Colonic mucosa (tissue), 4 donors: ENCODE results near the gene TM9SF2. TPM values are rescaled to one million over a fixed set of nuclear protein-coding genes. Genes with fewer than 3 reads are reported as not detected.

Experiments used
- DNase-seq: peaks from one replicate; pipeline ENCODE4 v3.0.0-alpha.2; 2020
- H3K27ac ChIP-seq: fragments of 200-600 bp; one replicate; pipeline ENCODE4 v1.8.0; 2021
- H3K27me3 ChIP-seq: fragments of 200-600 bp; one replicate; pipeline ENCODE4 v1.8.0; 2021
- H3K36me3 ChIP-seq: fragments of 200-600 bp; one replicate; pipeline ENCODE4 v1.8.0; 2021
- H3K4me1 ChIP-seq: fragments of 200-600 bp; one replicate; pipeline ENCODE4 v1.8.0; 2021; ENCODE audit warnings: mild to moderate bottlenecking
- H3K4me3 ChIP-seq: fragments of 200-600 bp; one replicate; pipeline ENCODE4 v1.8.0; 2021
- H3K9ac ChIP-seq, 2 donors: one replicate each; pipeline ENCODE4 v1.7.0; 2013; ENCODE audit warnings: control low read depth in 2 of 2, low read depth in 2 of 2, low read length in 2 of 2
- H3K9me3 ChIP-seq: fragments of 200-600 bp; one replicate; pipeline ENCODE4 v1.8.0; 2021
- CTCF ChIP-seq: fragments of 200-600 bp; IDR thresholded peaks from one replicate; pipeline ENCODE4 v1.8.0; 2022; ENCODE audit warnings: antibody characterized with exemption, mild to moderate bottlenecking
- intact Hi-C: fragments of 100-400 bp; cut with DNase I; formaldehyde crosslinking; loops from one replicate; pipeline ENCODE4 v1.14.1; 2022
- total RNA-seq, 2 donors: library from RNA; stranded (reverse); fragmentation: NEBNext Ultra II Directional in 1 of 2; extraction: Animal tissue kit (Norgen Biotek cat#: 25700) in 1 of 2; gene quantifications; one replicate each; pipeline ENCODE4 v1.2.1, GENCODE V29; 2021
- donor health status: healthy.
- donor health status: DM: no; HTN: no; CAD: no.
- donor health status: DM: no; HTN: no; CAD: no.

TM9SF2 gene
- total RNA-seq, 2 donors from 2014 or later: 205 to 220 TPM

DNA sequence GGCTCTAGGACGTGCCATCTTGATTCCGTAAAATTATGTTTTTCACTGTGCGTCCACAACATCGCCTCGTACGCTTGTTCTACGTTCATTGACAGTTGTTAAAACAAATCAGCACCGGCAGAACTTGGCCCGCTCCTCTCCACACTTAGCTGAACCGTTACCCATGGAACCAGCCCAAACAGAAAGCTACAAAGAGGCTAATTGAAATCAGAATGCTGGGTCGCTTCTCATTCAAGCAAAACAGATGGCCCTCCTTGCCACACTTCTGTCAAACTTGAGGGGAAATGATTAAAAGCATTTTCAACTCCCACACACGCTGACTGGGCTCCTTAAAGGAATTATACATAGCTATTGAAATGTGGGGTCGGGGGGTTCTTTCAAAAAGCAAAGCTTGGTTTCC, 71.6 kb downstream of the TM9SF2 start:
- Histone ChIP-seq H3K9ac (no peak overlapping the region), H3K4me1 (no peaks in the 10 kb centered on the region), H3K4me3 (no peak overlapping the region), H3K36me3 (no peaks in the 10 kb centered on the region), H3K9me3 (no peaks in the 10 kb centered on the region), H3K27ac (no peak overlapping the region), H3K27me3 (no peaks in the 10 kb centered on the region)
- DNase-seq: no peak
- intact Hi-C loops: no loop called here
- TF ChIP-seq CTCF: no peak

DNA sequence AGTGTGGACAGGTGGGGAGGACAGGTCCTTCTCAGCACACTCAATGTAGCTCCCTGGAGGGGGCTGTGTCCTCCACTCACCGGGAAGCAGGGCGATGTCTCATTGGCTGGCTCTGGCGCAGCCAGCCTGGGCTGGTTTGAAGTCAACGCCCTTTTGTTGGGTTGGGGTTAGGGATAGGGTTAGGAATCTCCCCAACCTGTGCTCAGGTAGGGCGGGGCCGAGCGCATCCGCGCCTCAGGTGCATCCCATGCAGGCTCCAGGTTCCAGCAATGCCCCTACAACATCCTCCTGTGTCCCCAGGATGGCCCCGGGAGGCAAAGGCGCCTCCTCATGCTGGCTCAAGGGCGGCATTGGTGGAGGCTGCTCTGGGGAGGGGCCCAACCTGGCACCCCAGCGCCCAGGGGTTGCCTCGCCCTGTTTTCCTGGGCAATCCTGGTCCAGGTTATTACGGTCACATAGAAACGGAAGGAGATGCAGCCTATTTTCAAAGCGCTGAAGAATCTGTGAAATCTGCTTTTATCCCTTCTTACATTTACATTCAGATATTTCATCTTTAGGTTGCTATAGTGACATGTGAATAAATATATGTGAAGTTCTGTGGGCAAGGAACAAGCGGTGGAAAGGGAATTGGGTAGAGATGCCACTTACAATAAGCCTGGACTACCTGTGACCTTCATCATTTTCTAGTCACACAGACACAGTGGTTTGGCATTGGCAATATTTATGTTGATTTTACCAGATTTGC, 74.3 kb downstream of the TM9SF2 start:
- Histone ChIP-seq H3K27ac (no peak overlapping the region), H3K4me1 (no peaks in the 10 kb centered on the region), H3K4me3 (no peak overlapping the region), H3K9me3 (no peaks in the 10 kb centered on the region), H3K27me3 (no peaks in the 10 kb centered on the region), H3K36me3 (no peaks in the 10 kb centered on the region), H3K9ac (no peak overlapping the region)
- TF ChIP-seq CTCF: no peak
- DNase-seq: no peak
- intact Hi-C loops: no loop called here

DNA sequence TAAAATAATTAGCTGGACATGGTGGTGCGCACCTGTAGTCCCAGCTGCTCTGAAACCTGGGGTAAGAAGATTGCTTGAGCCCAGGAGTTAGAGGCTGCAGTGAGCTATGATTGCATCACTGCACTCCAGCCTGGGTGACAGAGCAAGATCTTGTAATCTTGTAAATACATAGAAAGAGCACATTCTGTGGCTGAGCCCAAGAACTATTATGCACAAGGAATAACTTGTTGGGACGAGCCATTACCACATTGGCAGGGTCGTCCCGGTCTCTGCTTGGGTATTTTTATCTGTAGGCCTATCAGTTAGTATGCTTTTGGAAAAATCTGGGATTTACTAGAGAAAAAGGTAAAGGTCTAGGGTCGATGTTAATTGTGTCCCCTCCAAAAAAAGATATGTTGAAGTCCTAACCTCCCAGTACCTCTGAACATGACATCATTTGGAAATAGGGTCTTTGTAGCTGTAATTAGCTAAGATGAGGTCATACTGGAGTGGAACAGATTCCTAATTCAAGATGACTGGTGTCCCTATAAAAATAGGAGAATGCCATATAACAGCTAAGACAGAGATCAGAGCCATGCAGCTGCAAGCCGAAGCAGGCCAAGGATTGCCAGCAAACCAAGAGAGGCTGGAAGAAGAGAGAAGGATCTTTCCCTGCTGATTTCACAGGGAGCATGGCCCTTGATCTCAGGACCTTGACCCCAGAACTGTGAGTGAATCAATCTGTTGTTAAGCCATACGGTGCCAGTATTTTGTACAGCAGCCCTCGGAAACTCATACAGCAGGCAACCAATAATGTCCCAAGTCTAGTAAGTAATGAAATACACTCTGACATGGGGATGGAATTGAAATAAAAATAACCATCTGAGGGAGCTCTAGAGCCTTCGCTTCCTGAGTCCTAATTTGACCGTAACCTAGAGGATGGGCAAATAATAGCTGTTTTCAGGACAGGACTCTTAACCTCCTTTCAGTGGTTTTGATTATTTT, 77.0 kb downstream of the TM9SF2 start:
- TF ChIP-seq CTCF: no peak
- Histone ChIP-seq H3K9me3 (no peaks in the 10 kb centered on the region), H3K4me3 (no peak overlapping the region), H3K36me3 (no peaks in the 10 kb centered on the region), H3K4me1 (no peaks in the 10 kb centered on the region), H3K9ac (no peak overlapping the region), H3K27ac (no peak overlapping the region), H3K27me3 (no peaks in the 10 kb centered on the region)
- DNase-seq: no peak
- intact Hi-C loops: no loop called here

DNA sequence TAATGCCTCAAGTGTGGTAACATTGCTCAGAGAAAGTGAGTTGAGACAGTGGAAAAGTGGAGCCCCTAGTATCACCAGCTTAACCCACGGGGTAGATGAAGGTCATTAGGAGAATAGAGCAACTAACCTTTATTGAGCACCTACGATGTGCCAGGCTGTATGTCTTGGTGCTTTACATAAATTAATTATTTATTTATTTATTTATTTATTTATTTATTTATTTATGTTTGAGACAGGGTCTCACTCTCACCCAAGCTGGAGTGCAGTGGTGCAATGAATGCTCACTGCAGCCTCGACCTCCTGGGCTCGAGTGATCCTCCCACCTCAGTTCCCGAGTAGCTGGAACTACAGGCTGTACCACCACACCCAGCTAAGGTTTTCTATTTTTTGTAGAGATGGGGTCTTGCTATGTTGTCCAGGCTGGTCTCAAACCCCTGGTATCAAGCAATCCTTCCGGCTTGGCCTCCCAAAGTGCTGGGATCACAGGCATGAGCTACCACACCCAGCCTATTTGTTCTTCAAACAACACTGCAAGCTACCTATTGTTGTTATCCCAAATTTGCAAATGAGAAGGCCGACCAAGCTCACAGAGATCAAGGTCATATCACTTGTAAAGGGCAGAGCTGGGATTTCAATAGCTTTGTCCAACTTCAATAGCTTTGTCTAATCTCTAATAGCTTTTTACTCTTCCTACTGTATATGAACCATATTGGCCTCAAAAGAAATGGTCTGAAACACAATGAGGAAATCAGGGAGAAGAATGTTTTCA, 79.4 kb downstream of the TM9SF2 start:
- H3K9me3 ChIP-seq: no peaks in the 10 kb centered on the region
- H3K27me3 ChIP-seq: no peaks in the 10 kb centered on the region
- no peak overlapping the region for H3K9ac ChIP-seq
- H3K36me3 ChIP-seq: no peaks in the 10 kb centered on the region
- H3K27ac ChIP-seq: no peak overlapping the region
- no peak for TF ChIP-seq CTCF
- no peak overlapping the region for H3K4me3 ChIP-seq
- intact Hi-C loops: no loop called here
- DNase-seq: no peak
- H3K4me1 ChIP-seq: no peaks in the 10 kb centered on the region

DNA sequence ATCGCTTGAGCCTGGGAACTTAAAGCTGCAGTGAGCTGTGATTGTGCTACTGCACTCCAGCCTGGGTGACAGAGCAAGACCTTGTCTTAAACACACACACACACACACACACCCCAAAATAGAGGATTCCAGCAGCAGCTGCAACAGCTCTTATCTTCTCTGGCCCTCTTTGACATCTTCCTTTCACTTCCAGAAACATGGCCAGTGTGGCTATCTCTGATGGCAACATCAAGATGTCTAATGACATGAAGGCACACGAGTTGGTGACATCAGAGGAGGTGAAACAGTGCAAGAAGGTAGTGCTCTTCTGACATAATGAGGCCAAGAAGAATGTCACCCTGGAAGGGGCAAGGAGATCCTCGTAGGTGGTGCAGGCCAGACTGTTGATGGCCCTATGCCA, 81.2 kb downstream of the TM9SF2 start:
- intact Hi-C loops: no loop called here
- Histone ChIP-seq H3K4me3 (no peak overlapping the region), H3K4me1 (no peaks in the 10 kb centered on the region), H3K27ac (no peak overlapping the region), H3K9me3 (no peaks in the 10 kb centered on the region), H3K27me3 (no peaks in the 10 kb centered on the region), H3K9ac (no peak overlapping the region), H3K36me3 (no peaks in the 10 kb centered on the region)
- DNase-seq: no peak
- no peak for TF ChIP-seq CTCF
